CD1c-positive myeloid dendritic cell (primary cell): Measurements from ENCODE around the gene KCTD5.
A peak's percentile ranks its signal among the peaks of the same experiment; 100 is the strongest.
"Not testable (repeated sequence)": the region's sequence is repeated elsewhere in the genome, so short reads cannot be mapped to it uniquely, and the experiment has no call there.

Source experiments
- DNase-seq: peaks from one replicate; pipeline ENCODE4 v3.0.0-alpha.2; 2016; ENCODE audit errors: extremely low spot score

KCTD5 gene, protein sequence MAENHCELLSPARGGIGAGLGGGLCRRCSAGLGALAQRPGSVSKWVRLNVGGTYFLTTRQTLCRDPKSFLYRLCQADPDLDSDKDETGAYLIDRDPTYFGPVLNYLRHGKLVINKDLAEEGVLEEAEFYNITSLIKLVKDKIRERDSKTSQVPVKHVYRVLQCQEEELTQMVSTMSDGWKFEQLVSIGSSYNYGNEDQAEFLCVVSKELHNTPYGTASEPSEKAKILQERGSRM

DNA sequence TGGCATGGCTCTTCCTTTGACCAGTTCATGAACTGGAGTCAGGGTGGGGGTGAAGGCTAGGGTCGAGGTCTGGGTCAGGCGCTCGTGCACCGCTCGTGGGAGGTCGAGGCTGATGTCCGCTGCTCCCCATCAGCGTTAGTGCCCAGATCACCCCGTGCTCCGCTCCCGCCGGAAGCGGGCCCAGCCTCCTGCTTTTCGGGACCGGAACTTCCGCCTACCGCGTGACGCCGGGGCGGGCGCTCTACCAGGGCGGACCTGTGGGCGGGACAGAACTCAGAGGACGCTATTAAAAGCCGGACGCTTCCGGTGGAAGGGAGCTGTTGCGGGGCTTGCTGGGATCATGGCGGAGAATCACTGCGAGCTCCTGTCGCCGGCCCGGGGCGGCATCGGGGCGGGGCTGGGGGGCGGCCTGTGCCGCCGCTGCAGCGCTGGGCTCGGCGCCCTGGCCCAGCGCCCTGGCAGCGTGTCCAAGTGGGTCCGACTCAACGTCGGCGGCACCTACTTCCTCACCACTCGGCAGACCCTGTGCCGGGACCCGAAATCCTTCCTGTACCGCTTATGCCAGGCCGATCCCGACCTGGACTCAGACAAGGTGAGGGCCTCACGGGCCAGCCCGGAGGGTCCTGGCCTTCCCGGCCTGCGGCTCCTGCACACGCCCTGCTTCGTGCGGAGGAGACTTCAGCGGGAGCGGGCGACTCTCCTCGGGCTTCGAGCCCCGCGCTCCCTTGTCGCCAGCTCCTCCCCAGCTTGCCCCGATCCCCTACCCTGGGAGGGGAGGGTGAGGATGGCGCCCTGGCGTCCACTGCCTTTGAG is at the start of gene KCTD5:
Gene KCTD5, plus strand, starts transcription at position 315 of the 813 bp plus-strand sequence. Its CDS starts 26 bp downstream, at position 341.
- peak; percentile 99 for DNase-seq

- not testable (repeated sequence) for DNase-seq
These were observed 43.1 kb upstream of the KCTD5 start for GRCh38 chr16:2639071-2639721.

DNA sequence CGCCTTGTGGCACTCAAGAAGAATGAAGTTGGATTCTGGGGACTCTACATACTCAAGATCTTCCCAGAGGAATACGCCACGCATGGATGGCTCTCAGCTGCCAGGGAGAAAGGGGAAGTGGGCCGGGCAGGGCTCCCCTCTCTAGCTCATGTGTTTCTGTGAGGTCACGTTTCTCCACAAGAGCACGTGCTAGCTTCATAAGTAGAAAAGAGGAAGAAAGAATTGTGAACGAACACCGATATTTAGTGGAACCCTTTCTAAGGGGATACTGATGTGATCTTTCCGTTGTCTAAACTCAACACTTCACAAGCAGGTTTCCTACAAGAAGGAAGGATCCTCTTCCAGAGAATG is 42.6 kb upstream of the KCTD5 start:
- not testable (repeated sequence) for DNase-seq

DNA sequence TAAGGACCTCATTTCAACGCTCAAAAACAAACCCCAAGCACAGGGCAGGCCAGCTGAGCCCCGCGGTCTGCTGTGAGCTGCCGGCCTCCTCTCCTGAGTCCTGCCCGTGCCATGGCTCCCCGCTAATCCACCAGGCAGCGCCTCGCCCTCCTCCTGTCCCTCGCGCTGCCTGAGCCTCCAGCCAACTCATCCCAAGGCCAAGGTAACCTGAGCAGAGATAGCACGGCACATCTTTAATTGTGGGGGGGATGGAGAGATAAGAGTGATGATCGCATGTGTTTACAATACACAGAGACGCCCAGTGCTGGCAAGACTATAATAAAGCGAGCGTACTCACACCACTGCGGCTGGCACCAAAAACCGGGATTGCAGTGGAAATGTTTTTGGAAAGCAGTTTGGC is 39.8 kb upstream of the KCTD5 start:
- DNase-seq = not testable (repeated sequence)

DNA sequence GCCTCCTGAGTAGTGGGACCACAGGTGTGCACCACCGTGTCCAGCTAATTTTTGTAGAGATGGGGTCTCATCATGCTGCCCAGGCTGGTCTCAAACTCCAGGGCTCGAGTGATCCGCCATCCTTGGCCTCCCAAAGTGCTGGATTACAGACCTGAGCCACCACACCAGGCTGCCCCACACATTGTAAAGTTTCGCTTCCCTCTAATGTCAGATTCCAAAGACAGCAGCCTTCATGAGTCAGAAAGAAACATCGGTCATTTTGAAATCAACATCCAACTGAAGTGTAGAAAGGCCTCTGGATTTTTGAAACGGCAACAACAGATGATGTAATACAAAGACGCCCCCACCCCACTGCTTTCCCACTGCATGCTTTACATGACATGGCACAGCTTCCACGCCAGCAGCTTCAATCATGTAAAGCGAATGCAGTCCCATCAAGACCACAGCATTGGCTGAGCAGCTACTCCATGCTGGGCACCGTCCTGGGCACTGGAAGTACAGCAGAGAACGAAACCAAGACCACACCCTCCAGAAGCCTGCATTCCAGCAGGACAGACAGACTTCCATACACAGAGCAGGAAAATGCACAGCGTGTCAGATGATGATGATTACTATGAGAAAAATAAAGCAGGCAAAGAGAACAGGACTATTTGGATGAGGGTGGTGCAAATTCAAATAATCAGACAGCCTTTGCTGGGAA is 37.4 kb upstream of the KCTD5 start:
- DNase-seq = not testable (repeated sequence)

- not testable (repeated sequence) for DNase-seq
These were observed 31.0 kb upstream of the KCTD5 start for GRCh38 chr16:2651268-2651871.

DNA sequence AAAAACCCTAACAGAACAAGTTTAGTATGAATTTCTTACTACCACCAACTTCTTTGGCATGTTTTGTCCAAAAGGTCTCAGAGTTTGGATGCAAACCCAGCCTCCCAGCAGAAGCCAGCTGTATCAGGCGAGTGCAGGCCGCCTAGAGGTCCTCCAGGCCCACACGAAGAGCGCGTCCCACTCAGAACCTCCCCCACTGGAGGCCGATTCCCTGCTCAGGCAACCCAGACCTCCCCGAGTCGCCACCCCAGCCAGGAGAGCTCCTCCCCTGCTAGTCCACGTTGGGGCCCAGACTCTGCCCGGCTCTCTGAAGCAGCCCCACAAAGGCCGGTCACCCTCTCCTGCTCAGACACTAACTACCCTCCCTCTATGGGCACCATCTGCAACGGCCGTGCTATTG is 28.4 kb upstream of the KCTD5 start:
- DNase-seq = not testable (repeated sequence)

GRCh38 chr16:2654949-2655348 is 27.4 kb upstream of the KCTD5 start:
- not testable (repeated sequence) for DNase-seq

DNA sequence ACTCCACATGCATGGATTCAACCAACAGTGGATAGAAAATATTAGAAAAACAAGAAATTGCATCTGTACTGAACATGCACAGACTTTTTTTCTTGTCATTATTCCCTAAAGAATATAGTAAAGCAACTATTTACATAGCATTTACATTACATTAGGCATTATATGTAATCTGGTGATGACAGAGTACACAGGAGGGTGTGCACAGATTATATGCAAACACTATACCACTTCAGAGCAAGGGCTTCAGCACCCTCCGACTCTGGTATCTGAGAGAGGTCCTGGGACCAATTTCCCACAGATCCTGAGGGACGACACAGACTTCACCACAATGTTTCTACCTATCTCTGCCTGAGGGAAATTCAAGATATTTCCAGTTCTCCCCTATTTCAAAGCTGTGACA is 25.3 kb upstream of the KCTD5 start:
- DNase-seq = no peak

- not testable (repeated sequence) for DNase-seq
These were observed 24.5 kb upstream of the KCTD5 start for GRCh38 chr16:2657803-2658202.

- DNase-seq = not testable (repeated sequence)
These were observed 22.8 kb upstream of the KCTD5 start for GRCh38 chr16:2659560-2659959.

DNA sequence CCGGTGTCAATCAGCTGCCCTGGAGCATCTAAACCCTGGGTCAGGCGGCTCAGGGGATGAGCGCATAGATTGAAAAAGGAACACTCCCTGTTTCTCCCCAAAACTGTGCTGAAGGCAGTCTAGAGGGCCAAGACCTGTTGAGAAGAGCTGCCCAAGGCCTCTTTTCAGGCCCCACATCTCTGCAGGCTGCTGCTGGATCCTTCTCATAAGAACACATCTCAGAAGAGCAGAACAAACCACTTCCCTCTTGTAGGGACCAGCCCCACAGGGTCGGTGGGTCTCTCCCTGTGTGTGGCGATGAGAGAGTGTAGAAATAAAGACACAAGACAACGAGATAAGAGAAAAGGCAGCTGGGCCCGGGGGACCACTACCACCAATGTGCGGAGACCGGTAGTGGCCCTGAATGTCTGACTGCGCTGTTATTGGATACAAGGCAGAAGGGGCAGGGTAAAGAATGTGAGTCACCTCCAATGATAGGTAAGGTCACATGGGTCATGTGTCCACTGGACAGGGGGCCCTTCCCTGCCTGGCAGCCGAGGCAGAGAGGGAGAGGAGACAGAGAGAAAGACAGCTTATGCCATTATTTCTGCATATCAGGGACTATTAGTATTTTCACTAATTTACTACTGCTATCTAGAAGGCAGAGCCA is 22.2 kb upstream of the KCTD5 start:
- DNase-seq = not testable (repeated sequence)

DNA sequence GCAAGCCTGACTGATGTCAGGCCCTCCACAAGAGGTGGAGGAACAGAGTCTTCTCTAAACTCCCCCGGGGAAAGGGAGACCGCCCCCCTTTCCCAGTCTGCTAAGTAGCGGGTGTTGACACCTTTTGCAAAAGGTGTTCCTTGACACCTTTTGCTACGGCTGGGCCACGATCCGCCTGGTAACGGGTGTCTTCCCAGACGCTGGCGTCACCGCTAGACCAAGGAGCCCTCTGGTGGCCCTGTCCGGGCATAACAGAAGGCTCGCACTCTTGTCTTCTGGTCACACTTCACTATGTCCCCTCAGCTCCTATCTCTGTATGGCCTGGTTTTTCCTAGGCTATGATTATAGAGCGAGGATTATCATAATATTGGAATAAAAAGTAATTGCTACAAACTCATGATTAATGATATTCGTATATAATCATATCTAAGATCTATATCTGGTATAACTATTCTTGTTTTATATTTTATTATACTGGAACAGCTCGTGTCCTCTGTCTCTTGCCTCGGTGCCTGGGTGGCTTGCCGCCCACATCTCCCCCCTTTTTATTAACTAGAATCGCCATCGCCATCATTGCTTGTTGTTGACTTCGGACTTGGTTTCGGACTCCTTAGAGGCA is 21.5 kb upstream of the KCTD5 start:
- not testable (repeated sequence) for DNase-seq

GRCh38 chr16:2663553-2664546 is 18.5 kb upstream of the KCTD5 start:
- DNase-seq = peak; percentile 74

DNA sequence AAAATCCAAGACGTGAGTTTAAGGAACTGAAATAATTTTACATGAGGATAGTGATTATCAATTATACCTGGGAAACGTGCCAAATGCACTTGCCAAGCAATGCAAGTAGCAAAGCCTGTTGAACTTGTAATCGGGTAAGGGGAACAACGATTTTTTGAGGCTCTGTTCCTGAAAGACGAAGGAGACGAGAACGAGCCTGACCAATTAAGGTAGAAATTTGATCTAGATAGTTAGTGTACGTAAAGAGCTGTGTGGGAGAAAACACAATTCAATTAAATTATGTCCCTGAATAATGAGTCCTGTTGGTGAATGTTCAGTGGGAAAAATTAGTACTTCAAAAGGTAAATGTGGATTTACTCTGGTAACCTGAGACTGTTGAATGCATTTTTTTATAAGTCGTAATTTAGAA is 17.7 kb upstream of the KCTD5 start:
- peak; percentile 14 for DNase-seq

- not testable (repeated sequence) for DNase-seq
These were observed 15.7 kb upstream of the KCTD5 start for GRCh38 chr16:2666671-2667070.

- not testable (repeated sequence) for DNase-seq
These were observed 12.7 kb upstream of the KCTD5 start for GRCh38 chr16:2669587-2669986.

GRCh38 chr16:2670017-2670416 is 12.3 kb upstream of the KCTD5 start:
- DNase-seq = peak; percentile 55

- DNase-seq = not testable (repeated sequence)
These were observed 11.1 kb upstream of the KCTD5 start for GRCh38 chr16:2671193-2671592.
